ENCODE results near the gene DYNC1I2.

DNA sequence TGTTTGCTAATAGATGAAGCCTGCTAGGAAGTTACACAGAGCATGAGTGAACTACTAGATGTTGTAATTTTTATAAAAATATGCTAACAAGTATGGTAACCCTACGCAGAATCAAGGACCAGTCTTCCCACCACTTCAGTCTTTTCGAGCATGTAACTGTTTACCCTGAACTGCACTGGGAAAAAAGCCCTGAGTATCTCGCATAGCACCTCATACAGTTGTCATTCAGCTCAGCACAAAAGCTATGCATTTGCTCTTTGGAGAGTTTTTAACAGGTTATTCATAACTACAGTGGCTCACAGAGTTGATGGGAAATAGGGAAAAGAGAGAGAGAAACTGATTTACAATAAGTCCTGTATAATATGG is 42.7 kb downstream of the DYNC1I2 start:
- TF ChIP-seq, protein P1, sequence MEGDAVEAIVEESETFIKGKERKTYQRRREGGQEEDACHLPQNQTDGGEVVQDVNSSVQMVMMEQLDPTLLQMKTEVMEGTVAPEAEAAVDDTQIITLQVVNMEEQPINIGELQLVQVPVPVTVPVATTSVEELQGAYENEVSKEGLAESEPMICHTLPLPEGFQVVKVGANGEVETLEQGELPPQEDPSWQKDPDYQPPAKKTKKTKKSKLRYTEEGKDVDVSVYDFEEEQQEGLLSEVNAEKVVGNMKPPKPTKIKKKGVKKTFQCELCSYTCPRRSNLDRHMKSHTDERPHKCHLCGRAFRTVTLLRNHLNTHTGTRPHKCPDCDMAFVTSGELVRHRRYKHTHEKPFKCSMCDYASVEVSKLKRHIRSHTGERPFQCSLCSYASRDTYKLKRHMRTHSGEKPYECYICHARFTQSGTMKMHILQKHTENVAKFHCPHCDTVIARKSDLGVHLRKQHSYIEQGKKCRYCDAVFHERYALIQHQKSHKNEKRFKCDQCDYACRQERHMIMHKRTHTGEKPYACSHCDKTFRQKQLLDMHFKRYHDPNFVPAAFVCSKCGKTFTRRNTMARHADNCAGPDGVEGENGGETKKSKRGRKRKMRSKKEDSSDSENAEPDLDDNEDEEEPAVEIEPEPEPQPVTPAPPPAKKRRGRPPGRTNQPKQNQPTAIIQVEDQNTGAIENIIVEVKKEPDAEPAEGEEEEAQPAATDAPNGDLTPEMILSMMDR (conservative IDR thresholded peaks at IDR 0.05; ENCODE audit: low read depth in 2 of 2) = no peak
- TF ChIP-seq EZH2 (IDR thresholded peaks at IDR 0.05; ENCODE audit: low read depth, unreplicated experiment) = no peak
- TF ChIP-seq CREB1 (CRISPR knock-in tag; IDR thresholded peaks at IDR 0.05; ENCODE audit: low read depth) = no peak

Measured in GM23338 (cell line).